GM12878 (cell line): ENCODE data around the gene CAMKK1. TPM values are rescaled to one million over a fixed set of nuclear protein-coding genes. Genes with fewer than 3 reads are reported as not detected.

ENCODE experiments used
- ATAC-seq: fragments of 200-7000 bp; cut with Tn5 transposase; 3 replicates; pipeline ENCODE4 v1.9.1; 2020; ENCODE audit warnings: mild to moderate bottlenecking, moderate library complexity
- BruUV-seq: library from RNA; stranded (reverse); fragments of 400-500 nt; replicated peaks from 2 replicates; lab custom pipeline; 2021; lab: Mats Ljungman, UMichigan
- CTCF ChIA-PET: fragments of 300-600 bp; sonication (Branson Sonifier 250); formaldehyde crosslinking; extraction: SDS; loops from one replicate; lab custom pipeline; 2021; ENCODE audit warnings: inconsistent platforms; lab: Yijun Ruan, JAX
- POLR2A ChIA-PET: fragments of 350-600 bp; formaldehyde crosslinking; extraction: SDS; loops from one replicate; lab custom pipeline; 2021; ENCODE audit warnings: inconsistent platforms; lab: Charles Lee
- RAD21 ChIA-PET: fragments of 300-600 bp; sonication (Branson Sonifier 250); formaldehyde crosslinking; loops from one replicate; lab custom pipeline; 2023; ENCODE audit warnings: antibody characterized with exemption; ENCODE audit not compliant: unreplicated experiment; lab: Charles Lee
- SMC1A ChIA-PET: fragments of 300-600 bp; sonication (Branson Sonifier 250); formaldehyde crosslinking; loops from one replicate; lab custom pipeline; 2023; ENCODE audit not compliant: unreplicated experiment, uncharacterized antibody; lab: Charles Lee
- DNase-seq: peaks from one replicate; pipeline ENCODE4 v3.0.0-alpha.2; 2011; ENCODE audit warnings: low read depth, low spot score
- FAIRE-seq: peaks from 3 replicates; lab custom pipeline; 2011; peaks lifted over from hg19 to GRCh38; lab: Jason Lieb, UNC
- H2AFZ ChIP-seq: 2 replicates; pipeline ENCODE4 v1.6.0; 2011; ENCODE audit warnings: low read depth, low read length, control low read depth; ENCODE audit not compliant: control insufficient read depth
- H3K27ac ChIP-seq: 2 replicates; pipeline ENCODE4 v1.5.1; 2011; ENCODE audit warnings: control low read depth; ENCODE audit not compliant: control insufficient read depth, insufficient read depth
- H3K27me3 ChIP-seq, 2 experiments: replicated peaks in 1 of 2; 2 replicates each; pipeline versions ENCODE4 v1.6.0 to v1.6.1; 2011; ENCODE audit warnings: low read length in 1 of 2; ENCODE audit not compliant: control insufficient read depth in 2 of 2, insufficient read depth in 2 of 2
- H3K36me3 ChIP-seq, 2 experiments: 2 replicates each; pipeline ENCODE4 v1.5.1; 2011; ENCODE audit warnings: low read length in 1 of 2; ENCODE audit not compliant: control insufficient read depth in 2 of 2, insufficient read depth in 2 of 2
- H3K4me1 ChIP-seq: 2 replicates; pipeline ENCODE4 v1.6.1; 2011; ENCODE audit warnings: mild to moderate bottlenecking, low read length, moderate library complexity, mixed read lengths; ENCODE audit not compliant: control insufficient read depth, insufficient read depth
- H3K4me2 ChIP-seq: 2 replicates; pipeline ENCODE4 v1.6.0; 2011; ENCODE audit warnings: control low read depth; ENCODE audit not compliant: control insufficient read depth, insufficient read depth
- H3K4me3 ChIP-seq: fragments of 200-600 bp; sonication (generic); 2 replicates; pipeline ENCODE4 v1.5.1; 2016
- H3K79me2 ChIP-seq: 2 replicates; pipeline ENCODE4 v1.6.0; 2011; ENCODE audit warnings: low read length; ENCODE audit not compliant: control insufficient read depth, insufficient read depth
- H3K9ac ChIP-seq: 2 replicates; pipeline ENCODE4 v1.8.0; 2011; ENCODE audit warnings: low read length, control low read depth, mixed read lengths; ENCODE audit not compliant: control insufficient read depth, insufficient read depth
- H3K9me3 ChIP-seq: replicated peaks from 3 replicates; pipeline ENCODE4 v1.5.1; 2011; ENCODE audit warnings: mild to moderate bottlenecking, low read length; ENCODE audit not compliant: control insufficient read depth, insufficient read depth
- H4K20me1 ChIP-seq: 2 replicates; pipeline ENCODE4 v1.6.0; 2011; ENCODE audit not compliant: control insufficient read depth, insufficient read depth
- BRCA1 ChIP-seq: IDR thresholded peaks from 2 replicates; pipeline ENCODE4 v1.6.1; 2011; ENCODE audit warnings: low read depth, low read length, improper control_type of control experiment
- HCFC1 ChIP-seq: fragments of 150-350 bp; IDR thresholded peaks from 2 replicates; pipeline ENCODE4 v1.6.1; 2014; ENCODE audit warnings: low read length
- MTA2 ChIP-seq: fragments of 450-650 bp; IDR thresholded peaks from 2 replicates; pipeline ENCODE4 v1.6.1; 2016; ENCODE audit warnings: low read depth, mild to moderate bottlenecking, moderate library complexity
- NBN ChIP-seq: fragments of 450-650 bp; IDR thresholded peaks from 2 replicates; pipeline ENCODE4 v1.6.1; 2016
- WRNIP1 ChIP-seq: IDR thresholded peaks from 2 replicates; pipeline ENCODE4 v1.6.1; 2011; ENCODE audit warnings: low read depth, low read length, improper control_type of control experiment, borderline replicate concordance
- ZNF207 ChIP-seq: fragments of 450-650 bp; IDR thresholded peaks from 2 replicates; pipeline ENCODE4 v1.6.1; 2014; ENCODE audit warnings: antibody characterized with exemption, mild to moderate bottlenecking, borderline replicate concordance
- ZNF217 ChIP-seq: fragments of 450-650 bp; IDR thresholded peaks from 2 replicates; pipeline ENCODE4 v1.6.1; 2017; ENCODE audit warnings: antibody characterized with exemption, mild to moderate bottlenecking
- WGBS: methylation state at CpG from one replicate; pipeline ENCODE4 v1.1.6; 2016; ENCODE audit warnings: low lambda C conversion rate; ENCODE audit not compliant: insufficient replicate concordance, insufficient coverage; ENCODE audit errors: missing lambda C conversion rate; 5-methylcytosine and 5-hydroxymethylcytosine counted together
- in situ Hi-C: fragments of 300-500 bp; cut with MboI; formaldehyde crosslinking; loops from 9 replicates; pipeline ENCODE4 v1.14.3; 2018; ENCODE audit warnings: mixed read lengths
- intact Hi-C: fragments of 100-400 bp; cut with micrococcal nuclease; formaldehyde crosslinking; loops from one replicate; pipeline ENCODE4 v1.14.2; 2022; ENCODE audit not compliant: unreplicated experiment
- polyA plus RNA-seq, 11 experiments: library from polyadenylated mRNA; depleted of rRNA in 4 of 11; unstranded in 6 of 11; stranded (reverse) in 5 of 11; fragments of >200 nt; fragmentation: Nextera tagmentation in 4 of 11; fragmentation: Illumina TruSeq in 1 of 11; extraction: Ambion mirVana in 4 of 11; extraction: Trizol in 1 of 11; gene quantifications; 1 replicate in 1 of 11; 2 replicates in 10 of 11; pipeline versions ENCODE4 v1.2.1 to v1.2.3, GENCODE V29; 2011 to 2016; ENCODE audit warnings: inconsistent platforms in 2 of 11, missing spikeins in 2 of 11, low read depth in 1 of 11
- total RNA-seq, 4 experiments: library from RNA; depleted of rRNA in 3 of 4; stranded (reverse); fragments of >200 nt in 3 of 4; fragmentation: Illumina TruSeq in 1 of 4; extraction: Trizol in 1 of 4; gene quantifications; 2 replicates each; pipeline versions ENCODE4 v1.2.1 to v1.2.3, GENCODE V29; 2013 to 2021

CAMKK1 gene
- total and polyA plus RNA-seq, 10 of the 15 experiments (the other 5 are each of a cell fraction or from before 2014, with no cell fraction given): 0.06 to 0.84 (median 0.37) TPM

GRCh38 chr17:3893720-3894116 lies 865 bp upstream of the CAMKK1 start:
- ChIA-PET POLR2A (interaction anchor here (1.7 kb wide), 1 partner anchor 71 kb away, joined by 3 read pairs; no protein-coding TSS in a partner anchor), SMC1A (interaction anchor here (0.6 to 1.6 kb wide), 4 partner anchors 9 to 47 kb away, joined by 3 to 4 read pairs (median 3); no protein-coding TSS in a partner anchor), RAD21 (interaction anchor here (0.7 kb wide), 1 partner anchor 21 kb away, joined by 3 read pairs; no protein-coding TSS in a partner anchor), CTCF (interaction anchor here (1.0 to 2.0 kb wide), 5 partner anchors 12 to 211 kb away, joined by 3 to 15 read pairs (median 5); partner anchors contain the start of gene NCBP3)
- intact Hi-C loops (no loop called here), in situ Hi-C loops (no loop called here)
- Histone ChIP-seq H3K36me3 (no peaks in the 10 kb centered on the region), H3K4me2 (peak overlapping the region; percentile 19), H3K9ac (no peak overlapping the region), H3K79me2 (no peaks in the 10 kb centered on the region), H4K20me1 (no peaks in the 10 kb centered on the region), H3K9me3 (no peaks in the 10 kb centered on the region), H3K27me3 (peaks cover 0 to 2% of the 10 kb centered on the region in 2 experiments; a peak in 1 of 4 replicates), H3K4me1 (peaks cover 3% of the 10 kb centered on the region), H2AFZ (peak overlapping the region; percentile 87), H3K27ac (no peak overlapping the region), H3K4me3 (no peak overlapping the region)
- TF ChIP-seq ZNF207 (no peak), MTA2 (0 out of 2 replicates have a peak, but pooled peaks have one; percentile 14), WRNIP1 (no peak), HCFC1 (no peak), BRCA1 (no peak), ZNF217 (no peak), NBN (0 out of 2 replicates have a peak, but pooled peaks have one; percentile 18)
- 75% methylated on average over 7 of the region's 7 CpGs for WGBS
- no peak for ATAC-seq
- DNase-seq: no peak
- peak; percentile 31 for FAIRE-seq
- BruUV-seq: no TSS peak
